ENCODE results near the gene EPHA7.

- TF ChIP-seq POLR2A (IDR thresholded peaks at IDR 0.05; ENCODE audit: low read depth, low read length) (no peak), POLR2AphosphoS5 (IDR thresholded peaks at IDR 0.05; ENCODE audit: low read depth, low read length) (no peak), TAF1 (IDR thresholded peaks at IDR 0.05; ENCODE audit: borderline replicate concordance, low read depth, low read length) (no peak)
Measured at GRCh38 chr6:93222071-93222851, 197.1 kb downstream of the EPHA7 start.
